Neural progenitor cell (in vitro differentiated cells): ENCODE results near the gene CCL14. TPM values are rescaled to one million over a fixed set of nuclear protein-coding genes. Genes with fewer than 3 reads are reported as not detected.
A peak's percentile ranks its signal among the peaks of the same experiment; 100 is the strongest.

Experiments used
- DNase-seq: peaks from one replicate; pipeline ENCODE4 v3.0.0-alpha.2; 2016; ENCODE audit warnings: low spot score
- H2AFZ ChIP-seq: fragments of 200-600 bp; sonication (generic); replicated peaks from 2 replicates; pipeline ENCODE4 v1.6.1; 2016; ENCODE audit warnings: antibody characterized with exemption
- H3F3A ChIP-seq: fragments of 200-600 bp; sonication (generic); 2 replicates; pipeline ENCODE4 v1.6.1; 2016; ENCODE audit warnings: antibody characterized with exemption, low read depth
- H3K27ac ChIP-seq: fragments of 200-600 bp; sonication (generic); 2 replicates; pipeline ENCODE4 v1.5.1; 2016; ENCODE audit warnings: mild to moderate bottlenecking
- H3K27me3 ChIP-seq: fragments of 200-600 bp; sonication (generic); 2 replicates; pipeline ENCODE4 v1.6.1; 2016; ENCODE audit warnings: mild to moderate bottlenecking, moderate library complexity
- H3K36me3 ChIP-seq: fragments of 200-600 bp; sonication (generic); 2 replicates; pipeline ENCODE4 v1.5.1; 2016
- H3K4me1 ChIP-seq: fragments of 200-600 bp; sonication (generic); 2 replicates; pipeline ENCODE4 v1.6.1; 2016; ENCODE audit warnings: mixed run types
- H3K4me2 ChIP-seq: fragments of 200-600 bp; sonication (generic); 2 replicates; pipeline ENCODE4 v1.6.1; 2016
- H3K4me3 ChIP-seq: fragments of 200-600 bp; sonication (generic); 2 replicates; pipeline ENCODE4 v1.5.1; 2016
- H3K79me2 ChIP-seq: fragments of 200-600 bp; sonication (generic); 2 replicates; pipeline ENCODE4 v1.6.1; 2016; ENCODE audit warnings: low read depth
- H3K9ac ChIP-seq: fragments of 200-600 bp; sonication (generic); 2 replicates; pipeline ENCODE4 v1.6.1; 2016
- H3K9me3 ChIP-seq: fragments of 200-600 bp; sonication (generic); 2 replicates; pipeline ENCODE4 v1.5.1; 2016; ENCODE audit warnings: low read depth
- H4K20me1 ChIP-seq: fragments of 200-600 bp; sonication (generic); 2 replicates; pipeline ENCODE4 v1.6.1; 2016; ENCODE audit warnings: low read depth
- H3K27ac Mint-ChIP-seq: 3 replicates; pipeline ENCODE4 v1.8.0; 2021; ENCODE audit warnings: mixed read lengths
- H3K27me3 Mint-ChIP-seq: 2 replicates; pipeline ENCODE4 v1.8.0; 2022; ENCODE audit warnings: low read depth, mild to moderate bottlenecking, inconsistent platforms, moderate library complexity, mixed read lengths; ENCODE audit not compliant: insufficient read depth
- H3K36me3 Mint-ChIP-seq: 3 replicates; pipeline ENCODE4 v1.8.0; 2021; ENCODE audit warnings: mixed read lengths
- H3K4me1 Mint-ChIP-seq: 3 replicates; pipeline ENCODE4 v1.8.0; 2021; ENCODE audit warnings: mixed read lengths
- H3K4me3 Mint-ChIP-seq: 3 replicates; pipeline ENCODE4 v1.8.0; 2021; ENCODE audit warnings: mild to moderate bottlenecking, moderate library complexity, mixed read lengths
- H3K9me3 Mint-ChIP-seq: 3 replicates; pipeline ENCODE4 v1.8.0; 2020; ENCODE audit warnings: mixed read lengths
- EZH2 ChIP-seq: fragments of 200-600 bp; sonication (generic); IDR thresholded peaks from 2 replicates; pipeline ENCODE4 v1.6.1; 2017; ENCODE audit warnings: antibody characterized with exemption, mild to moderate bottlenecking, moderate library complexity
- EZH2phosphoT487 ChIP-seq: fragments of 200-600 bp; sonication (generic); IDR thresholded peaks from 2 replicates; pipeline ENCODE4 v1.6.1; 2017; ENCODE audit warnings: antibody characterized with exemption
- total RNA-seq: library from RNA; depleted of rRNA; stranded (reverse); fragments of >200 nt; gene quantifications from 2 replicates; pipeline ENCODE4 v1.2.3, GENCODE V29; 2015; ENCODE audit warnings: low replicate concordance
- TF ChIP-seq, protein P1 (sequence below): fragments of 200-600 bp; sonication (generic); IDR thresholded peaks from 2 replicates; pipeline ENCODE4 v1.5.1; 2017; ENCODE audit warnings: antibody characterized with exemption, mild to moderate bottlenecking

The CCL14 gene
- total RNA-seq, 1 donor from 2014 or later: not detected

DNA sequence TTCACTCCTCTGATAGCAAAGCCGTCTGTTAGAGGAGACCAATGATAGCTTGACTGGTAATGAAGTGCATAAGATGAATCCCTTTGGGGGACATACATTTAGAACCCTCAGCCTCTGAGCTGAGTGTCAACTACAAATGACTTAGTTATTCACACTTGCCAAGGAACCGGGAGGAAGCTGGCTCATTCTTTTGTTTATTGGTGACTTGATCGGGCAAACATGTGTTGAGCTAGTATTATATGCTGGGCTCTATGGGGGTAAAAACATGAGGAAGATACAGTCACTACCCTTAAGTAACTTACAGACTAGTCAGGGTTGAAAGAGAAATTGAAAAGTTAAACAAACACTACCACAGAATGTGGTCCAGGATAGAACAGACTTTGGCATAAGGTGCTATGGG is 8.2 kb downstream of the CCL14 start:
- Mint-ChIP-seq H3K27me3 (no peaks in the 10 kb centered on the region), H3K36me3 (no peaks in the 10 kb centered on the region), H3K4me3 (no peak overlapping the region), H3K4me1 (no peaks in the 10 kb centered on the region), H3K27ac (no peak overlapping the region), H3K9me3 (peaks cover 2% of the 10 kb centered on the region)
- DNase-seq: no peak
- Histone ChIP-seq H3K9ac (no peak overlapping the region), H3K36me3 (no peaks in the 10 kb centered on the region), H3K4me1 (no peaks in the 10 kb centered on the region), H3F3A (no peaks in the 10 kb centered on the region), H3K27me3 (no peaks in the 10 kb centered on the region), H3K4me3 (no peak overlapping the region), H4K20me1 (no peaks in the 10 kb centered on the region), H3K4me2 (no peak overlapping the region), H3K9me3 (no peaks in the 10 kb centered on the region), H2AFZ (no peak overlapping the region), H3K27ac (no peak overlapping the region), H3K79me2 (no peaks in the 10 kb centered on the region)
- TF ChIP-seq EZH2phosphoT487: no peak
- TF ChIP-seq, protein P1, sequence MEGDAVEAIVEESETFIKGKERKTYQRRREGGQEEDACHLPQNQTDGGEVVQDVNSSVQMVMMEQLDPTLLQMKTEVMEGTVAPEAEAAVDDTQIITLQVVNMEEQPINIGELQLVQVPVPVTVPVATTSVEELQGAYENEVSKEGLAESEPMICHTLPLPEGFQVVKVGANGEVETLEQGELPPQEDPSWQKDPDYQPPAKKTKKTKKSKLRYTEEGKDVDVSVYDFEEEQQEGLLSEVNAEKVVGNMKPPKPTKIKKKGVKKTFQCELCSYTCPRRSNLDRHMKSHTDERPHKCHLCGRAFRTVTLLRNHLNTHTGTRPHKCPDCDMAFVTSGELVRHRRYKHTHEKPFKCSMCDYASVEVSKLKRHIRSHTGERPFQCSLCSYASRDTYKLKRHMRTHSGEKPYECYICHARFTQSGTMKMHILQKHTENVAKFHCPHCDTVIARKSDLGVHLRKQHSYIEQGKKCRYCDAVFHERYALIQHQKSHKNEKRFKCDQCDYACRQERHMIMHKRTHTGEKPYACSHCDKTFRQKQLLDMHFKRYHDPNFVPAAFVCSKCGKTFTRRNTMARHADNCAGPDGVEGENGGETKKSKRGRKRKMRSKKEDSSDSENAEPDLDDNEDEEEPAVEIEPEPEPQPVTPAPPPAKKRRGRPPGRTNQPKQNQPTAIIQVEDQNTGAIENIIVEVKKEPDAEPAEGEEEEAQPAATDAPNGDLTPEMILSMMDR: no peak
- TF ChIP-seq EZH2: no peak

DNA sequence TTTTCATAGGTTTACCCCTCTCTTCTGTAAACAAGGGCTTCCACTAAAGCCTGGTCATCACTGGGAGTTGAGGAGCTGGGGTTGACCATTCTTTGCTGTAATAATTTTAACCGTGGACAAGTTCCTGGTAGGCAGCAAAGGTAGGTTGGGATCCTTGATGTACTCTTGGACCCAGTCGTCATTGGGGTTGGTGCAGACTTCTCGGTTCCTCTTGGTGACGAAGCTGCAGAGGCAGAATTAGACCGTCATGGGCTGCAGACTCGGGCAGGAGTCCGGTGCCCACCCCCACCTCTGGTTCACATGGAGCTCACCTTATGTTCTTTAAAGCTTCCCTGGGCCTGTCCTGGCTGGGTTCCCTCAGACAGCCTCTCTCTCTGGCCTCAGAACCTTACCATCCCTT is 9.0 kb downstream of the CCL14 start:
- no peaks in the 10 kb centered on the region for H3K27me3 ChIP-seq
- H2AFZ ChIP-seq: no peak overlapping the region
- no peak overlapping the region for H3K4me3 Mint-ChIP-seq
- DNase-seq: no peak
- H3K36me3 Mint-ChIP-seq: no peaks in the 10 kb centered on the region
- no peaks in the 10 kb centered on the region for H3K4me1 Mint-ChIP-seq
- no peaks in the 10 kb centered on the region for H3K4me1 ChIP-seq
- H3K9me3 ChIP-seq: no peaks in the 10 kb centered on the region
- H3K4me3 ChIP-seq: no peak overlapping the region
- H3K9ac ChIP-seq: no peak overlapping the region
- no peaks in the 10 kb centered on the region for H4K20me1 ChIP-seq
- no peak for TF ChIP-seq EZH2
- no peak for TF ChIP-seq EZH2phosphoT487
- TF ChIP-seq, protein P1: no peak
- no peaks in the 10 kb centered on the region for H3K27me3 Mint-ChIP-seq
- H3K36me3 ChIP-seq: no peaks in the 10 kb centered on the region
- no peak overlapping the region for H3K27ac ChIP-seq
- no peak overlapping the region for H3K4me2 ChIP-seq
- H3F3A ChIP-seq: no peaks in the 10 kb centered on the region
- H3K79me2 ChIP-seq: no peaks in the 10 kb centered on the region
- H3K9me3 Mint-ChIP-seq: peaks cover 2% of the 10 kb centered on the region
- H3K27ac Mint-ChIP-seq: no peak overlapping the region

DNA sequence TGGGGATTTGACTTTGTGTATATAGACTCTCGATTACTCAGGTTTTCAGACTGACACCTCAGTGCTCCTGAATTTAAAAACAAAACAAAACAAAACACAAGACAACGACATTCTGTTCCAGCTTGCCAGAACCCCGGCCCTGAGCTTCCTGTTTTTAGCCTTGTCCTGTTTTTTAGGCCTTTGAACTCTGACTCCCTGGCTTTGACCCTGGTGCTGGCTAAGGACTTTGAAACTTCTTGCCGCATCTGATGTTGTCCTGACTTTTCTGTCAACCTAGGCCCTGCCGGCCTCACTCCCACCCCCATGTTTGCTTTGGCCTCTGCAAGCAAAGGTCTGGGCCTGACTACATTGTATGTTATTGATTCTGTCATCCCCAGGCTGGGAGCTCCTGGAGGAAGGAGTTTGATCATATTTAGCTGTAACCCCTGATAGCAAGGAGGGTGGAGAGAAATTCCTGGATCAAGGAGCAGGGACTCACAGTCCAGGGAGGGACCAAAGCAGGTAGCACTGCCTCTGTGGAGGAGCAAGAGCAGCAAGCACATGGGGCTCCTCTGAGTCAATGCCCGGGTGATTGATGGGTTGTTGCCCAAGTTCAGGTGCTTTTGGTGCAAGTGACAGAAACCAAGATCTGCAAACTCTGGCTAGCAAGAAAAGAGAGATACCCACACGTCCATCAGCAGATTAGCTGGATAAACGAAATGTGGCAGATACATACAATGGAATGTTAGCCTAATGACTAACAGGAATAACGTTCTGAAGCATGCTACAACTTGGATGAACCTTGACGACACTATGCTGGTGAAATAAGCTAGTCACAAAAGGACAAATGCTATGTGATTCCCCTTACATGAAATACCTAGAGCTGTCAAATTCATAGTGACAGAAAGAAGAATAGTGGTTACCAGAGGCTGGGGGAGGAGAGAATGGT is 12.9 kb downstream of the CCL14 start:
- Histone ChIP-seq H3K9ac (no peak overlapping the region), H3K79me2 (no peaks in the 10 kb centered on the region), H3K4me3 (no peak overlapping the region), H4K20me1 (no peaks in the 10 kb centered on the region), H3K27me3 (no peaks in the 10 kb centered on the region), H2AFZ (peak overlapping the region; percentile 26), H3K4me1 (no peaks in the 10 kb centered on the region), H3K27ac (no peak overlapping the region), H3K4me2 (no peak overlapping the region), H3F3A (no peaks in the 10 kb centered on the region), H3K9me3 (no peaks in the 10 kb centered on the region), H3K36me3 (no peaks in the 10 kb centered on the region)
- TF ChIP-seq EZH2 (no peak), EZH2phosphoT487 (no peak)
- TF ChIP-seq, protein P1: no peak
- no peaks in the 10 kb centered on the region for H3K36me3 Mint-ChIP-seq
- peaks cover 2% of the 10 kb centered on the region for H3K4me1 Mint-ChIP-seq
- H3K27me3 Mint-ChIP-seq: no peaks in the 10 kb centered on the region
- no peaks in the 10 kb centered on the region for H3K9me3 Mint-ChIP-seq
- no peak for DNase-seq
- H3K4me3 Mint-ChIP-seq: no peak overlapping the region
- H3K27ac Mint-ChIP-seq: no peak overlapping the region
